Measurements from ENCODE around the gene NPHP4. TPM values are rescaled to one million over a fixed set of nuclear protein-coding genes. Genes with fewer than 3 reads are reported as not detected.
"Not testable (repeated sequence)": the region's sequence is repeated elsewhere in the genome, so short reads cannot be mapped to it uniquely, and the experiment has no call there.

Gene NPHP4
- total RNA-seq, 1 donor from 2014 or later: 4.9 TPM

DNA sequence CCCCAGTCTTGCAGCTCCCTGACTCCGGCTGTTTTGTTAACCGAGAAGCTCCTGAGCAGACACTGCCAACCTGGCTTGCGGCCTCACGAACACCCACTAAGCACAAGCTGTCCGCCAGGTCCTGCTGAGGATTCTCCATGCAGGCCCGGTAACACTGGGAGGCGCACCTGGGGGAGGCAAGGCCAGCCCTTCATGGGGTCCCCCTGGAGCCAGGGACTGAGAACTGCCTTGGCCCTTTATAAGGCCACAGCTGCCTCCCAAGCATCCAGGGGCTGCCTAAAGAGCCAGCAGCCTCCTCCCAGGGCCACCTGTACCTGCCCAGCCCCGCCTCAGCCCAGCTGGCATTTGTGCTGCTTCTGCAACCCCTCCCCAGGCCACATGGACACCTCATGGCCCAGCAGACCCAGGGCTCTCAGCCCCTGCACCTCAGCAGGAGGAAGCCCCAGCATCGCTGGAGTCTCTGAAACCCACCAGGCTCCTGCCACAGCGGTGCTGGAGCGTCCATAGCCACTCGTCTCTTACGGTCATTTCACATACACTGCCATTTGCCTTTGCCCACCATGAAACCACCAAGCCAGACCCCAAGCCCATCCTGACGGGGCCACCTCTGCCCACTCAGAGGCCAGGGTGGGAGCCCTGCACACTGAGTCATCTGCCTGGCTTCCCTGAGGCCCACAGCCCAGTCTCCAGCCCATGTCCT is 82.5 kb downstream of the NPHP4 start:
- no peak for DNase-seq
- intact Hi-C loops (cut with micrococcal nuclease): no loop called here
- ATAC-seq: no peak

GRCh38 chr1:5908461-5909375 is 83.5 kb downstream of the NPHP4 start:
- no peak for ATAC-seq
- intact Hi-C loops (cut with micrococcal nuclease): no loop called here

GRCh38 chr1:5907966-5908365 is 84.3 kb downstream of the NPHP4 start:
- ATAC-seq (no peak), DNase-seq (no peak)
- intact Hi-C loops (cut with micrococcal nuclease): no loop called here

More at GRCh38 chr1:5908461-5909375, 83.5 kb downstream of the NPHP4 start:
- DNase-seq: no peak

GRCh38 chr1:5907386-5907785 is 84.8 kb downstream of the NPHP4 start:
- intact Hi-C loops (cut with micrococcal nuclease): no loop called here
- DNase-seq: no peak
- ATAC-seq: no peak

DNA sequence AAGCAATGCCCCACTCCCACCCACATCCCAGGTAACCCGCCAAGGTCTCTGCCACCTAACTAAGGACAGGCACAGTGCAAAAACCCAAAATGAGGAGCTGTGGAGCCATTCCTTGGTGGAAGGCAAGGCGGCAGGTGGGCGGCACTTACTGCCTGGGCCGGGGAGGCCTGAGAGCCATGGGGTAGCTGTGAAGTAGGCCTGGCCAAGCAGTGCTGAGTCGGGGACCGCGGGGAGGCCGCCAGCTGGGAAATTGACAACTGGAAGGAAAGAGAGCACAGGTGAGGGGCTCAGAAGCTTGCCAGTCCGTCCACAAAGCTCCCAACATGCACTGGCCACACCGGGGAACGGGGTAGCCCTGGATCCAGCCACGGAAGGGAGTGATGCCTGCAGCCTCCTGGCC is 85.3 kb downstream of the NPHP4 start:
- ATAC-seq (no peak), DNase-seq (no peak)
- intact Hi-C loops (cut with micrococcal nuclease): no loop called here

GRCh38 chr1:5906116-5906515 is 86.1 kb downstream of the NPHP4 start:
- ATAC-seq: no peak
- no peak for DNase-seq

DNA sequence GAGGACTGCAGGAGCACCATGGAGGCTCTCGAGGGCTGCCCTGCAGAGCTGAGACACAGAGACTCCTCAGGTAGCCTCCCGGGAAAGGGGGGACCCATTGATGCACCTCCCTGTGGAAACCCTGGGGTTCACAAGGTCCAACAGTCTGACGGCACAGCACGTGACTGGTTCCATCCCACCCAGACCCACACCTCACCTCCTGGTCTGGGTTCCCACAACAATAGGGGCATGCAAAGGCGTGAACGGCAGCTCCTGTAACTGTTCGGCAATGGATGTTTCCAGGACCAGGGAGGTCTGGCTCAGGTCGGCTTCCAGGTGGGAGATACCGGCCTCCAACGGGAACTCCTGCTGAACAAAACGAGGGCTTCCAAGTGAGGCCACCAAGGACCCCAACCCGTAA is 86.8 kb downstream of the NPHP4 start:
- DNase-seq: no peak
- no peak for ATAC-seq

More at GRCh38 chr1:5906116-5906515, 86.1 kb downstream of the NPHP4 start:
- intact Hi-C loops (cut with micrococcal nuclease): no loop called here

GRCh38 chr1:5904551-5904950 is 87.7 kb downstream of the NPHP4 start:
- DNase-seq (no peak), ATAC-seq (no peak)
- intact Hi-C loops (cut with micrococcal nuclease): no loop called here

More for the DNA sequence above, 86.8 kb downstream of the NPHP4 start:
- intact Hi-C loops (cut with micrococcal nuclease): no loop called here

DNA sequence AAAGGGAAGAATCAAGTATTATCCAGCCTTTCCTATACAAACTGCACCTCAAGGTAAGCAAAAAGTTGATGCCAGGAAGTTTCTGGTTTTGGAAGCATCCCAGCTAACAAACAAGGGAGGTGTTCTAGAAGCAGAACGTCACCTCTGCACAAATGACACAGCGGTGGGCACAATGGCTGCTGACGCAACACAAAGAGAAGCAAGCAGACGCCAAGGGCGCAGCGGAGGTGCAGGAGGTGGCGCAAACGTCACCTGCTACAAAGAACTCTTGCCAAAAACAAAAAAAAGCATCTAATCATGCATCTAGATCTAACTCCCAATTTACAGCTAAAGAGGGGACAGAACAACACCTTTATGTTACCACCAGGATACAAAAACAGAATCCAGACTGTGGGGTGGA is 88.5 kb downstream of the NPHP4 start:
- ATAC-seq: no peak
- intact Hi-C loops (cut with micrococcal nuclease): no loop called here

GRCh38 chr1:5903031-5903430 is 89.2 kb downstream of the NPHP4 start:
- DNase-seq (no peak), ATAC-seq (no peak)
- intact Hi-C loops (cut with micrococcal nuclease): no loop called here

More for the DNA sequence above, 88.5 kb downstream of the NPHP4 start:
- no peak for DNase-seq

GRCh38 chr1:5901841-5902240 is 90.4 kb downstream of the NPHP4 start:
- no peak for DNase-seq
- intact Hi-C loops (cut with micrococcal nuclease): no loop called here

GRCh38 chr1:5901150-5901549 is 91.1 kb downstream of the NPHP4 start:
- ATAC-seq (no peak), DNase-seq (no peak)
- intact Hi-C loops (cut with micrococcal nuclease): no loop called here

More at GRCh38 chr1:5901841-5902240, 90.4 kb downstream of the NPHP4 start:
- ATAC-seq: no peak

- intact Hi-C loops (cut with micrococcal nuclease): no loop called here
- DNase-seq (no peak), ATAC-seq (no peak)
These were observed 94.0 kb downstream of the NPHP4 start for GRCh38 chr1:5898266-5898665.

- no peak for ATAC-seq
- intact Hi-C loops (cut with micrococcal nuclease): no loop called here
- no peak for DNase-seq
These were observed 95.2 kb downstream of the NPHP4 start for GRCh38 chr1:5896706-5897660.

DNA sequence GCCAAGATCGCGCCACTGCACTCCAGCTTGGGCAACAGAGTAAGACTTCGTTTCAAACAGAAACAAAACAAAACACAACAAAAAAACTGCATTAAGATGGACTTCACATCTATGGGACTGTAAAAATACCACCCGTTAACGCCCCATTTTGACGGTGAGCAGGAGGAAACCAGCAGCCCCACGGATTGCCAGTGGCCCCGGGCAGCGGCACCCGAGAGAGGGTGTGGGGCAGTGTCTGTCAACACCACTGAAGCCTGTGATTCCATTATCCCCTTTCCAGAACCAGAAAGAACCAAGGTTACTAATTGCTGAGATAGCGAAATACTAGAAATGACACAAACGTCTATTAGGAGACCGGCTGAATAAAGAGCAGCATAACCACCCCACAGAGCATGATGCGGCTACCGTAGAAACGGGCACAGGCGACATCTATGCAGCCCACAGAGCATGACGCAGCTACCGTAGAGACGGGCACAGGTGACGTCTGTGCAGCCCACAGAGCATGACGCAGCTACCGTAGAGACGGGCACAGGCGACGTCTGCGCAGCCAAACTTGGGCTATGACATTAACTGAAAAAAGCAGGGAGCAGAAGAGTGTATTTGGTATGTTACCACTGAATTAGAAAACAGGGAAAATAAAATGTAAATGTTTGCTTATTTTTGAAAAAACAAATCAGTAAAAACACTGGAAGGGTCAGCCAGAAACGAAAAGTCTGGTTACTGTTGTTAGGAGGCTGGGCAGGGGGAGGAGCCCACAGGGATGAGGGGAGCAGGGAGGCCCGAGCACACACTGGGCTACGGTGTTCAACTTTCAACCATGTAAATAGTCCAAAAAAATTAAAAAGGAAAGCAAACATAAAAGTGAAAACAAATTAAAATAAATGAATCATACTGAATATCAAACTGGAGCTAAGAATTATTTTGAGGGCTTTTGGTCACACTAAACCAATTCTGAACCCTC is 96.5 kb downstream of the NPHP4 start:
- intact Hi-C loops (cut with micrococcal nuclease): no loop called here
- no peak for DNase-seq
- no peak for ATAC-seq

DNA sequence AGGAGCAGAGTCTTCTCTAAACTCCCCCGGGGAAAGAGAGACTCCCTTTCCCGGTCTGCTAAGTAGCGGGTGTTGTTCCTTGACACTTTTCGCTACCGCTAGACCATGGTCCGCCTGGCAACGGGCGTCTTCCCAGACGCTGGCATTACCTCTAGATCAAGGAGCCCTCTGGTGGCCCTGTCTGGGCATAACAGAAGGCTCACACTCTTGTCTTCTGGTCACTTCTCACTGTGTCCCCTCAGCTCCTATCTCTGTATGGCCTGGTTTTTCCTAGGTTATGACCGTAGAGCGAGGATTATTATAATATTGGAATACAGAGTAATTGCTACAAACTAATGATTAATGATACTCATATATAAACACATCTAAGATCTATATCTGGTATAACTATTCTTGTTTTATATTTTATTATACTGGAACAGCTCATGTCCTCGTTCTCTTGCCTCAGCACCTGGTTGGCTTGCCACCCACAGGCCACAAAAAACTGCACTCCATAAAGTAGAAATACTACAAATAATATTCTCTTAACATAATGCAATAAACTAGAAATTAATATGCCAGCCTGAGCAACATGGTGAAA is 98.4 kb downstream of the NPHP4 start:
- ATAC-seq; intact Hi-C loops (cut with micrococcal nuclease); DNase-seq: not testable (repeated sequence)

GRCh38 chr1:5892329-5892728 is 99.9 kb downstream of the NPHP4 start:
- no peak for DNase-seq
- ATAC-seq: no peak
- intact Hi-C loops (cut with micrococcal nuclease): no loop called here

DNA sequence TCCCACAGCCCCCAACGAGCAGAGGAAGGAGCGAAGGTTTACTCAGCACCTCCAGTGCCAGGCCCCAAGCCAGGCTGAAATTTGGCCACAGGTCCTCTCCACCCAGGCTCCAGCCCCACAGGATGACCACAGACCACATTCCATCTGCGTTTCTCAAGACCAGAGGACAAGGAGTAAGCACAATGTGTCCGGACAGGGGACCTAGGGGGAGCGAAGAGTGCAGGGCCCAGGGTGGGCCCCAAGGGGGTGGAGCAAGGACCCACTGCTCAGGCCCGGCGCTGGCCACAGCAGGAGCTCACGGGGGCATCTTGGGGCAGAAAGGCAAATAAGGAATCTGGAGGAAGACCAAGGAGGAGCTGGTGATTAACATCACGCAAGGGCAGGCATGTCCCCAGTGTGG is 100.5 kb downstream of the NPHP4 start:
- ATAC-seq (no peak), DNase-seq (no peak)
- intact Hi-C loops (cut with micrococcal nuclease): no loop called here

Data from left ventricle myocardium superior (tissue), 1 donor.